Mesendoderm (in vitro differentiated cells): ENCODE measurements around the gene HSD17B7.

Source experiments
- DNase-seq: peaks from one replicate; pipeline ENCODE4 v3.0.0; 2013
- H2AK5ac ChIP-seq: 2 replicates; pipeline ENCODE4 v1.6.1; 2013; ENCODE audit warnings: low read length, inconsistent platforms
- H2BK120ac ChIP-seq: 2 replicates; pipeline ENCODE4 v1.6.1; 2013; ENCODE audit warnings: low read depth, mild to moderate bottlenecking, low read length, moderate library complexity, mixed read lengths
- H2BK15ac ChIP-seq: replicated peaks from 2 replicates; pipeline ENCODE4 v1.6.1; 2013; ENCODE audit warnings: low read depth, mild to moderate bottlenecking, moderate library complexity
- H2BK5ac ChIP-seq: 2 replicates; pipeline ENCODE4 v1.6.1; 2013; ENCODE audit warnings: low read length, inconsistent platforms
- H3K18ac ChIP-seq: 2 replicates; pipeline ENCODE4 v1.6.1; 2013; ENCODE audit warnings: mild to moderate bottlenecking, low read length, mixed read lengths
- H3K23ac ChIP-seq: one replicate; pipeline ENCODE4 v1.6.1; 2013; ENCODE audit warnings: low read length
- H3K27ac ChIP-seq: 2 replicates; pipeline ENCODE4 v1.5.1; 2013; ENCODE audit warnings: low read depth, mild to moderate bottlenecking, inconsistent platforms, low read length, moderate library complexity
- H3K27me3 ChIP-seq: 2 replicates; pipeline ENCODE4 v1.6.1; 2013; ENCODE audit warnings: low read length, control low read depth, mild to moderate bottlenecking, inconsistent platforms; ENCODE audit not compliant: insufficient read depth, poor library complexity
- H3K36me3 ChIP-seq: 2 replicates; pipeline ENCODE4 v1.6.1; 2013; ENCODE audit warnings: low read length, inconsistent platforms; ENCODE audit not compliant: control insufficient read depth, insufficient read depth
- H3K4ac ChIP-seq: one replicate; pipeline ENCODE4 v1.6.1; 2013; ENCODE audit warnings: low read depth, mild to moderate bottlenecking, low read length, moderate library complexity
- H3K4me1 ChIP-seq: 2 replicates; pipeline ENCODE4 v1.6.1; 2013; ENCODE audit warnings: low read depth, low read length, inconsistent platforms; ENCODE audit not compliant: control insufficient read depth
- H3K4me2 ChIP-seq: 2 replicates; pipeline ENCODE4 v1.6.1; 2013; ENCODE audit warnings: low read length
- H3K4me3 ChIP-seq: 2 replicates; pipeline ENCODE4 v1.5.1; 2013; ENCODE audit warnings: mild to moderate bottlenecking, low read length
- H3K56ac ChIP-seq: one replicate; pipeline ENCODE4 v1.6.1; 2013; ENCODE audit warnings: low read length
- H3K79me1 ChIP-seq: 2 replicates; pipeline ENCODE4 v1.6.1; 2013; ENCODE audit warnings: low read length, inconsistent platforms
- H3K79me2 ChIP-seq: 2 replicates; pipeline ENCODE4 v1.6.1; 2013; ENCODE audit warnings: mild to moderate bottlenecking, low read length; ENCODE audit not compliant: control insufficient read depth, insufficient read depth
- H3K9ac ChIP-seq: 2 replicates; pipeline ENCODE4 v1.6.1; 2013; ENCODE audit warnings: low read length, inconsistent platforms
- H4K5ac ChIP-seq: one replicate; pipeline ENCODE4 v1.6.1; 2013; ENCODE audit warnings: low read length
- H4K8ac ChIP-seq: one replicate; pipeline ENCODE4 v1.6.1; 2013; ENCODE audit warnings: low read depth, mild to moderate bottlenecking, control low read depth, low read length, moderate library complexity
- WGBS: extraction: QIAGEN DNeasy Blood & Tissue Kit; methylation state at CpG from one replicate; pipeline ENCODE4 v1.1.7; 2013; ENCODE audit warnings: low lambda C conversion rate, missing lambda C conversion rate; ENCODE audit not compliant: insufficient coverage; ENCODE audit errors: extremely low coverage; 5-methylcytosine and 5-hydroxymethylcytosine counted together

Gene HSD17B7

GRCh38 chr1:162829268-162829667, 38.8 kb downstream of the HSD17B7 start:
- no peaks in the 10 kb centered on the region for H3K27me3 ChIP-seq
- no peak overlapping the region for H2AK5ac ChIP-seq
- no peak overlapping the region for H3K4me3 ChIP-seq
- no peak overlapping the region for H3K18ac ChIP-seq
- DNase-seq, result no peak
- H3K4me2 ChIP-seq, result no peak overlapping the region
- H3K23ac ChIP-seq, result no peak overlapping the region
- H3K4ac ChIP-seq, result no peak overlapping the region
- no peak overlapping the region for H3K9ac ChIP-seq
- WGBS, result no CpG with 5 or more reads among the region's 1 CpG
- no peaks in the 10 kb centered on the region for H3K36me3 ChIP-seq
- no peak overlapping the region for H3K27ac ChIP-seq
- peaks cover 2% of the 10 kb centered on the region for H3K4me1 ChIP-seq
- H2BK120ac ChIP-seq, result no peak overlapping the region
- H2BK5ac ChIP-seq, result no peak overlapping the region
- H3K79me2 ChIP-seq, result no peaks in the 10 kb centered on the region
- no peak overlapping the region for H4K5ac ChIP-seq
- no peak overlapping the region for H3K56ac ChIP-seq
- no peaks in the 10 kb centered on the region for H3K79me1 ChIP-seq
- no peak overlapping the region for H2BK15ac ChIP-seq
- no peak overlapping the region for H4K8ac ChIP-seq

- H3K36me3 ChIP-seq, result no peaks in the 10 kb centered on the region
- peaks cover 2% of the 10 kb centered on the region for H3K4me1 ChIP-seq
- H3K27ac ChIP-seq, result no peak overlapping the region
- no peak overlapping the region for H3K23ac ChIP-seq
- no peaks in the 10 kb centered on the region for H3K79me2 ChIP-seq
- no peak overlapping the region for H2BK5ac ChIP-seq
- H2BK120ac ChIP-seq, result no peak overlapping the region
- H4K5ac ChIP-seq, result no peak overlapping the region
- no peak overlapping the region for H3K4me2 ChIP-seq
- H3K9ac ChIP-seq, result no peak overlapping the region
- WGBS, result no CpG with 5 or more reads among the region's 3 CpGs
- no peak overlapping the region for H4K8ac ChIP-seq
- H2BK15ac ChIP-seq, result peak overlapping the region; percentile 74
- no peak overlapping the region for H2AK5ac ChIP-seq
- H3K18ac ChIP-seq, result no peak overlapping the region
- no peaks in the 10 kb centered on the region for H3K27me3 ChIP-seq
- H3K79me1 ChIP-seq, result no peaks in the 10 kb centered on the region
- DNase-seq, result peak; percentile 71
- no peak overlapping the region for H3K4me3 ChIP-seq
- no peak overlapping the region for H3K56ac ChIP-seq
- no peak overlapping the region for H3K4ac ChIP-seq
These were observed 42.0 kb downstream of the HSD17B7 start for GRCh38 chr1:162832470-162832869.

GRCh38 chr1:162835157-162835899, 44.8 kb downstream of the HSD17B7 start:
- Histone ChIP-seq H4K5ac (no peak overlapping the region), H3K4me3 (no peak overlapping the region), H3K79me2 (no peaks in the 10 kb centered on the region), H2AK5ac (no peak overlapping the region), H2BK5ac (no peak overlapping the region), H3K36me3 (no peaks in the 10 kb centered on the region), H2BK120ac (no peak overlapping the region), H2BK15ac (no peak overlapping the region), H3K4me2 (no peak overlapping the region), H3K27me3 (no peaks in the 10 kb centered on the region), H3K79me1 (no peaks in the 10 kb centered on the region), H3K56ac (no peak overlapping the region), H3K23ac (no peak overlapping the region), H3K18ac (no peak overlapping the region), H3K9ac (no peak overlapping the region), H3K4me1 (peaks cover 2% of the 10 kb centered on the region), H3K4ac (no peak overlapping the region), H3K27ac (no peak overlapping the region), H4K8ac (no peak overlapping the region)
- no CpG with 5 or more reads among the region's 3 CpGs for WGBS
- DNase-seq, result no peak

DNA sequence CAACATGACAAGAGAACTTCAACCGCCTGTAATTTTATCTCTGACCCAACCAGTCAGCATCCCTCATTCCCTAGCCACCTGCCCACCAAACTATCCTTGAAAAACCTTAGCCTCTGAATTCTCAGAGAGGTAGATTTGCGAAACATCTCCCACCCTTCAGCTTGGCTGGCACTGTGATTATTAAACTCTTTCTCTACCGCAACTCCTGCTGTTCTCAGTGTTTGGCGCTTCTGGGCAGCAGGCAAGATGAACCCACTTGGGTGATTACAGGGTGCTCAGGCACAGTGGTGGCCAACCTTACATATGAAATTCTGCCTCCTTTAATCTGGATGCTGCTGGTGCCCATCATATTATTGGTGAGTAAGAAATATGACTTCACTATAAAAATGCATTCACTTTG, 48.4 kb downstream of the HSD17B7 start:
- H2BK120ac ChIP-seq, result no peak overlapping the region
- peaks cover 1% of the 10 kb centered on the region for H3K4me1 ChIP-seq
- no peak overlapping the region for H3K27ac ChIP-seq
- no CpG with 5 or more reads among the region's 4 CpGs for WGBS
- H2BK5ac ChIP-seq, result no peak overlapping the region
- H3K79me2 ChIP-seq, result no peaks in the 10 kb centered on the region
- no peaks in the 10 kb centered on the region for H3K36me3 ChIP-seq
- H4K8ac ChIP-seq, result no peak overlapping the region
- H4K5ac ChIP-seq, result no peak overlapping the region
- no peak for DNase-seq
- H3K9ac ChIP-seq, result no peak overlapping the region
- H3K79me1 ChIP-seq, result no peaks in the 10 kb centered on the region
- no peak overlapping the region for H3K4me3 ChIP-seq
- no peaks in the 10 kb centered on the region for H3K27me3 ChIP-seq
- H3K23ac ChIP-seq, result no peak overlapping the region
- no peak overlapping the region for H2AK5ac ChIP-seq
- no peak overlapping the region for H3K18ac ChIP-seq
- H3K4ac ChIP-seq, result no peak overlapping the region
- no peak overlapping the region for H2BK15ac ChIP-seq
- H3K56ac ChIP-seq, result no peak overlapping the region
- H3K4me2 ChIP-seq, result no peak overlapping the region

- H2BK5ac ChIP-seq, result no peak overlapping the region
- H3K79me2 ChIP-seq, result no peaks in the 10 kb centered on the region
- H3K27ac ChIP-seq, result no peak overlapping the region
- no peak overlapping the region for H4K8ac ChIP-seq
- H3K18ac ChIP-seq, result no peak overlapping the region
- no peak overlapping the region for H2AK5ac ChIP-seq
- H3K9ac ChIP-seq, result no peak overlapping the region
- no peaks in the 10 kb centered on the region for H3K79me1 ChIP-seq
- no peak overlapping the region for H2BK120ac ChIP-seq
- H3K4ac ChIP-seq, result no peak overlapping the region
- peak; percentile 89 for DNase-seq
- no peaks in the 10 kb centered on the region for H3K27me3 ChIP-seq
- H4K5ac ChIP-seq, result no peak overlapping the region
- no peak overlapping the region for H2BK15ac ChIP-seq
- H3K56ac ChIP-seq, result no peak overlapping the region
- H3K36me3 ChIP-seq, result no peaks in the 10 kb centered on the region
- H3K23ac ChIP-seq, result no peak overlapping the region
- no peak overlapping the region for H3K4me2 ChIP-seq
- H3K4me3 ChIP-seq, result no peak overlapping the region
- peaks cover 1% of the 10 kb centered on the region for H3K4me1 ChIP-seq
These were observed 49.8 kb downstream of the HSD17B7 start for GRCh38 chr1:162840250-162840839.

- no peak for DNase-seq
- no peak overlapping the region for H3K23ac ChIP-seq
- H2BK15ac ChIP-seq, result no peak overlapping the region
- no peaks in the 10 kb centered on the region for H3K27me3 ChIP-seq
- H3K36me3 ChIP-seq, result no peaks in the 10 kb centered on the region
- H2BK120ac ChIP-seq, result no peak overlapping the region
- no peak overlapping the region for H3K4me2 ChIP-seq
- H3K9ac ChIP-seq, result no peak overlapping the region
- H4K5ac ChIP-seq, result no peak overlapping the region
- no peak overlapping the region for H2AK5ac ChIP-seq
- H4K8ac ChIP-seq, result no peak overlapping the region
- no peak overlapping the region for H3K4me3 ChIP-seq
- H3K79me1 ChIP-seq, result no peaks in the 10 kb centered on the region
- H3K56ac ChIP-seq, result no peak overlapping the region
- H3K27ac ChIP-seq, result no peak overlapping the region
- H2BK5ac ChIP-seq, result no peak overlapping the region
- H3K4me1 ChIP-seq, result peaks cover 1% of the 10 kb centered on the region
- H3K4ac ChIP-seq, result no peak overlapping the region
- WGBS, result no CpG with 5 or more reads among the region's 1 CpG
- no peaks in the 10 kb centered on the region for H3K79me2 ChIP-seq
- H3K18ac ChIP-seq, result no peak overlapping the region
These were observed 53.7 kb downstream of the HSD17B7 start for GRCh38 chr1:162844153-162844552.
